Posterior vena cava (tissue), 2 donors: ENCODE data around the gene CYP39A1. TPM values are rescaled to one million over a fixed set of nuclear protein-coding genes. Genes with fewer than 3 reads are reported as not detected.

Source experiments
- DNase-seq: peaks from one replicate; pipeline ENCODE4 v3.0.0-alpha.2; 2020; ENCODE audit warnings: low spot score
- intact Hi-C, 2 donors: fragments of 100-400 bp; cut with DNase I; formaldehyde crosslinking; loops; one replicate each; pipeline versions ENCODE4 v1.14.1 to v1.14.2; 2022 to 2023
- total RNA-seq, 2 donors: library from RNA; stranded (reverse); fragmentation: NEBNext Ultra II Directional; extraction: Animal tissue kit (Norgen Biotek cat#: 25700); gene quantifications; one replicate each; pipeline ENCODE4 v1.2.1, GENCODE V29; 2021
- donor health status: DM: yes; HTN: yes; CAD: no.
- donor health status: DM: yes; HTN: yes; CAD: no.

The CYP39A1 gene
- total RNA-seq, 2 donors from 2014 or later = 1.5 to 3.7 TPM

DNA sequence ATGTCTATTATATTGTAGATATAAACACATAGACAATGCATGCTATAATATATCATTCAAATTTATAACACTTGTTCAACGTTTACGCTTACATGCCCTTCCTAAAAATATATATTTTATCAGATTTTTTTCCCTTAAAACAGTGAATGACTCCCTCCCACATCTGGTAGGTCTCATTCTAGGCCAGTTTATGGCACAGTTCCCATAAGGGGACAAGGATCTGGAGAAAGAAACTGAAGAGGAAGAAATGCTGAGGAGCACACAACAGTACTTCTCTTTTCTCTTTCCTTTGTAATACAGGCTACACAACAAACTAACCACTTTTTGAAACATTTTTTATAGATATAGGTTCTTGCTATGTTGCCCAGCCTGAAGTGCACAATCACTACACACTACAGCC, 112.8 kb downstream of the CYP39A1 start:
- no peak for DNase-seq
- intact Hi-C loops = no loop called here

DNA sequence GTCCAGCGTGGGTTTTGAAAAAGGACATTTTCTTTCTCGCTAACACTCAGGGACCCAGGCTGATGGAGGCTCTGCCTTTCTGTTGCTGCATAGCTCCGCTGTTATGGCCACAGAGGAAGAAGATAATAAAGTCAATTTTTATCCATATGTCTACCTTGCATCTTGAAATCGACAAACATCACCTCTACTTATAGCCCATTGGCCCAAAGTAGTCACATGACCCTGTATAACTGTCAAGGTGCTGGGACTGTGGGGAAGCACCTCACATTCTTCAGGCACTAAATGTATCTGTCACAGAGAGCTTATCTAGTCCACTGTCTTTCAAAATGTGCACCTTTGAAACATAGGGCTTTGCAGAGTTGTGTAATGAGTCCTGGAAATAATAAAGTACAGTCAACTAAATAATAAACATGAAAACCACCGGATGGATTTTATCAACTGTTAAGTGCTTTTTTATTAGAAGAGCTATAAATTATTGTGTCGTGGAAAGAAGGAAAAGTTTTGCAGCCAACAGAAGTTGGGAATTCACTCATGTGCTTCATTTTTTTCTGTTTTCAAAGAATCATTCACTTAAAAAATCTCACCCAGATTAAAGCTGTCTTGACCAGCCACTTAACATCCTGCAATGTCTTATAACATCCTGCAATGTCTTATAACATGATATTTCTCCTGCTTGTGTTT, 113.7 kb downstream of the CYP39A1 start:
- intact Hi-C loops = no loop called here

DNA sequence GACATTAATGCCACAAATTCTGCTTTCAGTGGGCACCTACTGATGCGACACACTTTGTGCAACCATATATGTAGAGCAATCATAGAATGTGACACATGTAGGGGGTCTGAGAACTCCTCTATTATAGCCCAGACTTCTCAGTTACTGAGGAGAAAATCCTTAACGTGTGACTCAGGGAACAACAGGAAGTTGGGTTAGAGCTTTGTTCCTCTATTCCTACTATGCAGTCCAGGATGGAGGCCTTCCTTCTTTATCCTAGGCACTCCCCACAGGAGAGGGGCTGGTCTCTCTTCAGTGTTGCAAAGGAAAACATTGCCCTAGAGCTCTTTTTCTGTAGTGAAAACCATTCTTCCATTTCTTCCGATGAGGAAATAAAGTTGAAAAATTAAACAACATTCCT, 121.7 kb downstream of the CYP39A1 start:
- intact Hi-C loops = no loop called here
- no peak for DNase-seq

More for the DNA sequence above, 113.7 kb downstream of the CYP39A1 start:
- DNase-seq = no peak

DNA sequence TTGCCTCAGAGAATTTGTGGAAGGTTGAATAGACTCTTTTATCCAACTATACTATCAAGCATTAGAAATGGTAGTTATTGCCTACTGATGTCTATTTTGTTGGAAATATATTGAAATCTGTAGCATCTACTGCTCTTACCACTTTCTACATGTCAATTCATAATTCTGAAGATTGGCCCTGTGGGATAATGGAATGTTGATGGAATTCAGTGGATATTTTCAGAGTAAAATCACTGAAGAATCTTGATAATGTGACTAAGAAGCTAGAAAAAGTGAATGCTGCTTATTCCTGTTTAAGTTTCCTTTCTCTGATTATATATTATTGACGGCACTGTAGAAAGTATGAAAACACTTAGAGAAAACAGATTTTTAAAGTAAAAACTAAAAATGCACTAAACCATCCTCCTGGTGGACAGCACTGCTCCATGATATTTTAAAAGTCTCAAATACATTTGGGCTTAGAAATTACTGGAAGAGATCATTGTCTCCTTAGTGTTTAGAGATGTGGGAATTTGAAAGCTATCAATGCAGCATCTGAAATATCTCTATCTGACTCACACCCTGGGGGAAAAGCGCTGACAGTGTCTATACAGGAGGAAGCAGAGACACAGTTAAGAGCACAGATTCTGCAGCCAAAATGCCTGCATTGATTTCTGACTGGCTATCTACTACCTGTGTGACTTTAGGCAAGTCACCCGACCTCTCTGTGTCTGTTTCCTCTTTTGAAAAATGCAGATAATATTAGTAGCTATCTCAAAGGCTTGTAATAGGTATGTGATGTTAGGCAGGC, 123.5 kb downstream of the CYP39A1 start:
- intact Hi-C loops = no loop called here

DNA sequence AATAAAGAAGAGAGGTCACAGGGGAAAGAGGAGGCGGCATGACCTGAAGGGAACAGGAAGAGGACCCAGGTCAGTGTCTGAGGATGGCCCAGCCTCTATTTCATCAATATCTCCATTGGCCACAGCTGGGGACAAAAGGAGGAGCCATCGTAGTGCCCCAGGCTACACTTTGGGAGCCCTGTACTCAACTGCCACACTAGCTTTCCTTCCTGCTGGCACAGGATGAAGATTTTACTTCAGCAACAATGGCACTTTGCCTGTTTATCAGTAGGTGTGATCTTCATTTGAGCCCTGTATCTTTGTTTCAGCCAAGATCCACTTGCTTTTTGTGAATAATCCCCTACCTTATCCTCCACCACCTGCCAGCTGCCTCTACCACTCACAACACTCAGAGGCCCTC, 126.0 kb downstream of the CYP39A1 start:
- no peak for DNase-seq
- intact Hi-C loops = no loop called here

More for the DNA sequence above, 123.5 kb downstream of the CYP39A1 start:
- DNase-seq = no peak

DNA sequence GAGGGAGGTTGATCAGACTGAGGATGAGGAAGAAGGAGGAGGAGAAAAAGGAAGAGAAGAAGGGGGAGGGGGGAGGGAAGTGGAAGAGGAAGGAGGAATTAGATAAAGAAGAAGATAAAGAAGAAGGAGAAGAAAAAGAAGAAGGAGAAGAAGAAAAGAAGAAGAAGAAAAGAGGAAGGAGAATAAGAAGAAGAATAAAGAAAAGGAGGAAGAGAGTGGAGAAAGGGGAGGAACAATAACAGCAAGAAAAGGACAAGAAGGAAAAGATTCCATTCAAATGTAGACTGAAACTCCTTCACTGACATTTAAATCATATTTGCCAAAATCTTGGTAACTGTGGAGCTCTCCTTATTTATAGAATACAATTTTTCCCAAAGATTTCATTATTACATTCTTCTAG, 127.0 kb downstream of the CYP39A1 start:
- no peak for DNase-seq
- intact Hi-C loops = no loop called here

DNA sequence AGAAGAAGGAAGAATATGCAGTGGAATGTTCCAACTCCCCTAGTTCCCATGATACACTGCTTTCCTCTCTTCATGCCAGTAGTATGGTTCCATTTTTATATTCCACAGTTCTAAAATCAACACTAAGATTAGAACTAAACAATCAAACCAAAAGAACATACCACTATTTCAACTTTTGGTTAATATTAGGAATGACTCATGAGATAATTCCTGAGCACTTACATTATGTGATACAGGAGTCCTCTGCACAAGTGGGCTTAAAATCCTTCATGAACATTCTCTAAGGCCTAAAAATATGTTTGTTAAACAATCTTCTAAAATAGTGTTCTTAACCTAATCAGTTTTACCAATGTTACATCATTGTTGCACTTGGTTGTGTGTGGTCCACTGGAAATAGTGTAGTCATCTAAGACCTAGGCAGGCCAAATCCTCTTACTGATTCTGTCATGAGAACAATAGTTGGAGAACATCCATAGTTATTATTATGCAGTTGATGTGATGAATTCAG, 131.1 kb downstream of the CYP39A1 start:
- intact Hi-C loops = no loop called here
- no peak for DNase-seq

DNA sequence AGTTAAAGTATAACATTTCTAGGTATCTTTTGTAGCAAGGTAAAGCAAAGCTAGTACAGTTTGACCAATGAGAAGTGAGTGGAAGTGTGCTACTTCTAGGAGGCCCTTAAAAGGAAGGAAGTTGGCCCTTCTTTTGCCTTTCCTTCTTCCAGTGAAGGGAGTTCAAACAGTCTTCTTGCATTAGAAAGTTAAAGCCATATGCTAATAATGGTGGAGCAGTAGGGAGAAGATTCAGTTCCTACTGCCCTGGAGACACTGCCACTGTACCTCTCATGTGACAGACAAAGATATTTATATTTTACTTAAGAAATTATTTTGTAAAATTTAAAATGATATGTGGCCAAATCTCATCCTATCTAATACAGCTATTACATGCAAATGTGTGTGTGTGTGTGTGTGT, 135.4 kb downstream of the CYP39A1 start:
- intact Hi-C loops = no loop called here
- no peak for DNase-seq

DNA sequence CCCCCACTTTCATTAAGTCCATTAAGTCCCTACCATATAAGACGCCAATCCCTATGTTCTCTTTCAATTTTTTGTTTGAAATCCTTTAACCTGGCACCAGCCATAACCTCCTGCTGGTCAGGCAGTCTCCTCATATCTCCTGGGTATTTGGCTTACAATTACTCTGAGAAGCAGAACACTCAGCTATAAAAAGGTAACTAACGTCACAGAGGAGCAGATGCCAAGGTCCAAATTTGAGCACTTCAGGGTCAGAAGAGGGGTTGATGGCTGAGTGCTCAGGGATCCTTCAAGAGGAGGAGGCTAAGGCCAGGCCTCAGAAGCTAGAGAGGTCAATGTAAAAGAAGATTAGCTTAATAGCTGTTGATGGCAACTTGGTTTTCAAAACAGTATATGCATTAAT, 139.1 kb downstream of the CYP39A1 start:
- no peak for DNase-seq
- intact Hi-C loops = no loop called here

DNA sequence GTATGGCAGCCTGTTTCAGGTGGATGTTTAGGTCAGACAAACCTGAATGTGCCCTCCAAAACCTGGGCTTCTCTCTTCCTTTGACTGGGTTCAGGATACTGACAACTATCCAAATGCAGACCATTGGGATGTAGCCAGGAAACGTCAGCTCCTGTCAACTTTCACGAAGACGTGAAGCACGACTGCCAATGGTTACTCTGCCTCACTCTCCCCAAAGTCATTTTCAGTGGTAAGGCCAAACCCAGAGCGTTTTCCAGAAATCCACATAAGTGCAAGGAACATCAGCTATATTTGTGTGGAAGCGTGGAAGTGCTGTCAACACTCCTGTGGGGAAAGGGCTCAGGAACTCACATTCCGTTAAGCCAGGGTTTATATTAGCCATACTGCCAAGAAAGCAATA, 141.3 kb downstream of the CYP39A1 start:
- no peak for DNase-seq
- intact Hi-C loops = no loop called here

DNA sequence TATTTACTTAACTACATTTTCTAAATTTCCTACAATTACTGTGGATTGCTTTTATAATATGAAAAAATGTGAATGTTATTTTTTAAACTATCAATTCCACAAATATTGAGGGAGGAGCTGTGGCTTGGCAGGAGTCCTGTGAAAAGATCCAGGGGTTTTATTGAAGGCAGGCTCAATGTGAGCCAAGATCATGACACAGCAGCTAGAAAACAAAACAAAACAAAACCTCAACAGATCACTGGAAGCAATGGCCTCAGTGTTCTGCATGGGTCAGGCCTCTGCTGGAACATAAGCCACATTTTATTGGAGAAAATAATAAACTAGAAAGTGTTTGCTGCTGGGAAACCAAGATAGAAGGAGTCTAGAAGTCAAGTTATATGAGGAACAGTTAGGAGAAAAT, 142.0 kb downstream of the CYP39A1 start:
- DNase-seq = no peak
- intact Hi-C loops = no loop called here

DNA sequence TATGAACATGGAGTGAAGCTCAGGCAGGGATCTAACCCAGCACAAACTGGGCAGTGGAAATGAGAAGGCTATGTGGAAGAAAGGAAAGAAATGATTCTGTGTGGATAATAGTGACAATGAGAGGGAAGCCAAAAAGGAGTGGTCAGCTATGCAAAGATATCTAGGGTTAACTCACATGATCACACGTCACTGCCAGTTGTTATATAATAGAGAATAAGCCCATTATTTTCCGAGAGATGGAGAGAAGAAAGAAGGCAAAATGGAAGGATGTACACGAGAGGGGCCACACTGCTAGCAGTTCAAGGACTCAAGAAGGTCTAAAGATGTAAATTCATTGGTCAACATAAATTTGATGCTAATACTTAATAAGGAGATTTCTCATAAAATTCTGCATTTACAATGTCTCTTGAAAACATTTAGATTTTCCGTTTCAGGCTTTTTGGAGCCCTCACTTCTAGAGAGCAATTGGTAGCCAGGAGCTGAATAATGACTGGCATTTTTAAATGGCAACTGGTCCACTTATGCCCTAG, 142.6 kb downstream of the CYP39A1 start:
- intact Hi-C loops = no loop called here
- DNase-seq = no peak

DNA sequence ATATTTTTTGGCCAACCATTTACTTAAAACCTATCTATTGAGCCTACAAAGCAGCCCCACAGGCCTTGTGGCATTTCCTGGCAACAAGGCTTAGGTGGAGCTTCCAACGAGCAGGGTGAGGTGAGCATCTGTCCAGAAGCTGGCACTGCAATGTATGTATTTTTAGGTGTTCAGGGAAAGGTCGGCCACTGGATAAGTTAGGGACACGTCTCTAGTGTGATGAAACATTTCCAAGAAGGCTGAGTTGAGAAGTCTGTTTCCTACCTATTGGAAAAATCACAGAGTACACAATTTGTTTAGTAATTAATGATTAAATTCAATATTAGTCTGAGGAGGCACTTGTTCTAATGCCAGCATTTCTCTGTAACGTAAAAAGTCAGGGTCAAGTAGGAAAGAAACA, 143.6 kb downstream of the CYP39A1 start:
- DNase-seq = no peak
- intact Hi-C loops = no loop called here

DNA sequence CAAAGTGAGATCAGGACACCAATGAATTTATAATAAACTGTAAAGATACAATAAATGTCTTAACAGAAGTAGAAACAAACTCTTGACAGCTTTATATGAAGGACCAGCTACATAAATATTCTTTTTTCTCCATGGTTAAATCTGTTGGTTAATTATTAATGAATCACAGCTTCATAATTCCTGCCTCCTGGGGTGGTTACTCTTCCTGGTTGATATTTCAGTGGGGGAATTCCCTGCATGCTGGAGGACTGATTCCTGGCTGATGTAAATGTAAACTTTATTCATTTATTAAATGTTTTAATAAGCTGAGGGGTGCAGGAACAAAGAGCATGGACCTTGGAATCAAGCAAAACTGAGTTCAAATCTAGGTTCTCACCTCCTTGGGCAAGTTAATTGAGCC, 145.2 kb downstream of the CYP39A1 start:
- intact Hi-C loops = no loop called here
- DNase-seq = no peak

DNA sequence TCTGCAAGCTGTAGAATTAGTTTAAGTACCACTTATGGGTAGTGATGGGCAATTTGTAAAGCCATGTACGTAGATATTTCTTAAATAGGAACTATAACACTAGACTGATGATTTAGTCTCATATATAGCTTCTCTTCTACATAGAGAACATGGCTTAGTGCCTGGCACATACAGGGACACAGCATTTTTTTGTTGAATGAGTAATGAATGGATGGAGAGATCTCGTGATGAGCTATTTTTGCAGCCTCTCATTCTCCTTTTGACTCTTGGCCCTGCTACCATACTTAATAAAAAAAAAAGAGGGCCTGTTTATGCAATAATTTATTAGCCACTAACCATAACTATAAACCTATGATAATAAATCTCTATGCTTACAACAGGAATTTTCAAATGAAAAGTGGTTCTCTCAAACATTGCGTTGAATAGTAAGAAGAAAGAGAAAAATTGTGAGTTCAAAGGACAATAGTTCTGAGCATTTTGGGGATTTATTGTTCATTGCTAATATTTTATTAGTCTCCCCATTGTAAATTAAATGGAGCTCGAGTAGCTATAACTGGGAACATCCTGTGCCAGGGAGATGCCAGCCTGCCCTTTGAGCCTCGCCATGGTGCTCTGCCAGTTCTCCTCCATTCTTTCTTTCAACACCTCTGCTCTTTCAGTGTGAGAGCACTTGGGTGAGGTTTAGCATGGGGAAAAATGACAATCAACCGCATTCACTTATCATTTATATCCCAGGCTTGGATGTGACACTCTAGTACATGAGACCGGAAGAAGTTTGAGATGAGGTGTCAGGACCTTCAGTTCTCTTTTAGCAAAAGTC, 146.7 kb downstream of the CYP39A1 start:
- intact Hi-C loops = no loop called here
- DNase-seq = no peak

DNA sequence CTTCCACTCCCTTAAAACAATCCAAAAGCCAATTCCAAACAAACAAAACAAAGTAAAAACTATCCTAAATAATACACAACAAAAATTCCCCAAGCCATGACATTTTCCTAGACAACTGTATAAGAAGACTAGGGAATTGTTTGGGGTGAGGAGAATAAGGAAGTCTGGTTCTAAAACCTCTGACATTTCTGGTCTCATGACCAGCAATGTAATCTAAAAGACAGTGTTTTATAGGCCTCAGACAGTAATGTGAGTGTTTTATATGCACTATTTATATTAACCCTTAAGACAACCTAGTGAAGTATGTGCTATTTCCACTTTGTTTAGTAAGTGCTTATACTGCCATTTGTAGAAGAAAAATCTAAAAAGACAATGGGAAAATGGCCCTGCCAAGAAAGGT, 148.4 kb downstream of the CYP39A1 start:
- intact Hi-C loops = no loop called here
- no peak for DNase-seq

DNA sequence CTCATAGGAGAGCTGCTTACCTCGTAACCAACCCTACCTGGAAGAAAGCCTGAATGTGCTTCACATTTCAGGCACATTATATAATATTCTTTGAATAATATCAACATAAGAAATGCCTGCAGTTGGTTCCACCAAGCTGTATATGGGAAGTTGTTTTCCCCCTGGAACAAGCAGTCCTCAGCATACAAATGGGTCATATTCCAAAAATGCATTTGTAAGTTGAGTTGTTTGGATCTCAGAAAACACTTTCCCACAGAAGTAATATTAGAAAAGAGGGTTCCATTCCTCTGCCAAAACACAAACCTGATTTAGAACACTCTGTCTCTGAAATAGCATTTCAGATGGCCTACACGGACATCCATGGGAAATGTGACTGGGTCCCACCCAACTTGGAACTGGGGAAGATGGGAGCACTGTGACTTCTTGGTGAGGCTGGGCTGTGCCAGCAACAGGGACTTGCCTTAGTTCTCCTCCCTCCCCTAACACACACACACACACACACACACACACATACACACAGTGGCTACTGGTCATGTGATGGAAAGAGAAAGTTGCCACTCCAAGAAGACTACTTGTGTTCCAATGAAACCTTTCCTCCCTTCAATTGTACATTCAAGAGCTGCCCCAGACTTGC, 150.0 kb downstream of the CYP39A1 start:
- intact Hi-C loops = no loop called here
- DNase-seq = no peak

DNA sequence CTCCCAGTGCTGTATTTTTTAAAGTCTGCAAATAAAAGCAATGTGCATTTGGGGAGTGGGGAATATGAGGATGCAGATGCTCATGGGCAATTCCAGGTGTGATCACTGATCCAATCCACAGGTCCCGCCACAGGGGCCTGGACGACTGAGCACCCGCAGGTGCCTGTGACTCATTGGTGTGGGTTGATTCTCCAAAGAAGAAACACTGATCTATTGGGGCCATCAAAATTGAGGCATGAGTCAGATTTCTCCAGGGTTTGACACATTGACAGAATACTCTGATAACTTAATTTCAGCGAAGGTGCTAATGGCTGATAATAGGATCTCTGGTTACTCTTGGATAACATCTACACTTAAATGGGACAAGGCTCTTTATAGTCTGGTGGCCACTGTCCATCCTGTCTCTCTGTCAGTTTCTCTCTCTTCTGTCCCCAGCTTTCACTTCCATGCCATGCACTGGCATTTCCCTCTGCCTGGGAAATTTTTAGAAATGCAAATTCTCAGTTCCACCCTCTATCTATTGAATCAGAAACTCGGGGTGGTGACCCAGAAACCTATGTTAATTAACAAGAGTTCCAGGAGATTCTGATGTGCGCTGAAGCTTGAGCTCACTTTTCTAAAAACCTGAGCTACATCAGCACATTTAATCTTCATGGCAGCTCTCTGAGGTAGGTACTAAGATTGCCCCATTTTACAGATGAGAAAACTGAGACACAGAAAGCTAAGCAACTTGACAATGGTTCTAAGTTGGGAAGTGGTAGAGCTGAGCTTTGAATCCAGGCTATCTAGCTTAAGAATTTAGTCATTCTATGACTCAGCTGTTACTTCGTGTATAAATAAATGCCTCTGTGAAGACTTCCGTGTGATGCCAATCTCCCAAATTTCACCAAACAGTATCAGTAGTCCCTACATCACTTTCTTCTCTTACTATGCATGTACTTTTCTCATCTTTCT, 151.2 kb downstream of the CYP39A1 start:
- intact Hi-C loops = no loop called here
- no peak for DNase-seq
